ENCODE data around the gene WDFY4.
A peak's percentile ranks its signal among the peaks of the same experiment; 100 is the strongest.

WDFY4 gene

DNA sequence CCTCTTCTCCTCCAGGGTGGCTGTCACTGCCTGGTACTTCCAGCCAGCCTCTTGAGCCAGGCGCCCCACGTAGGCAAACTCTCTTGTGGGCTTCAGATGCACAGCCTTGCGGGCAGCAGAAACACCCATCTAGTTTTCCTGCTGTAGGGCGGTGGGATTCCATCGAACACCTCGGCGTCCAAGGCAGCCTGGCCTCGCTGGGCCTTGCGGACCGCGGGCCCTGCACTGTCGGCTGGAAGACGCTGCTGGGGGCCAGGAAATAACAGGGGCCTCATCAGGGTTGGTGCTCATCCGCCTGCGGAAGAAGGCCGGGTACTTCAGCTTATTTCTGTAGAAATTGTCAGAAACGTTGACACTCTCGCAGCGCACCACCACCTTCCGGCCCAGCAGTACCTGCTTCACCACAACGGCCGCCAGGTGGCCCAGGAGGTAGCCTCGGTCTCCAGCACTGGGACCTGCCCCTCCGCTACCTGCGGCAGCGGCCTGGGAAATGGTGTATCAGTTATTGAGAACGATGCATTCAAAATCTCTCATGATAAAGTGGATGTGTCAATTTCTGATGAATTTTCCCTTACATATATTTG is 61.1 kb downstream of the WDFY4 start:
- peak; percentile 20 for DNase-seq (ENCODE audit: low read depth, low spot score)

- no peak for DNase-seq (ENCODE audit: low read depth, low spot score)
Measured at GRCh38 chr10:48748573-48748972, 63.9 kb downstream of the WDFY4 start.

- DNase-seq (ENCODE audit: low read depth, low spot score), result no peak
Measured at GRCh38 chr10:48749254-48749787, 64.6 kb downstream of the WDFY4 start.

DNA sequence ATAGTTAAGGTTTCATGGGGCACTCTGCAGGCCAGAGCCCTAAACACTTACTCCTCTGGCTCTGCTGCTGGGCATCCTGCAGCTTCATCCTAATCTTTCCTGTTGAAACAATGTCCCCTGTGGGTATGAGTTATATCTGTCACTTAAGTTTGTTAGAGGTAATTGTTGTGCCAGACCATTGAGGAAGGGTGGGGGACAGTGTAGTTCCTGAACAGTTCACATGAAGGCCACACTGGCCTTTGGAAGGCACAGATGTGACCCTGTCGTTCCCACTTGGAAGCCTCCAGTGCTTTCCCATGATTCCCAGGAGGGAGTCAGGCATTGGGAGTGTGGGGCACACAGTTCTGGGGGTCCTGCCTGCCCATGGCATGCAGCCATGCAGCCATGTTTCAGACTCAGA is 65.3 kb downstream of the WDFY4 start:
- DNase-seq (ENCODE audit: low read depth, low spot score), result no peak

- DNase-seq (ENCODE audit: low read depth, low spot score), result no peak
Measured at GRCh38 chr10:48750991-48751390, 66.3 kb downstream of the WDFY4 start.

DNA sequence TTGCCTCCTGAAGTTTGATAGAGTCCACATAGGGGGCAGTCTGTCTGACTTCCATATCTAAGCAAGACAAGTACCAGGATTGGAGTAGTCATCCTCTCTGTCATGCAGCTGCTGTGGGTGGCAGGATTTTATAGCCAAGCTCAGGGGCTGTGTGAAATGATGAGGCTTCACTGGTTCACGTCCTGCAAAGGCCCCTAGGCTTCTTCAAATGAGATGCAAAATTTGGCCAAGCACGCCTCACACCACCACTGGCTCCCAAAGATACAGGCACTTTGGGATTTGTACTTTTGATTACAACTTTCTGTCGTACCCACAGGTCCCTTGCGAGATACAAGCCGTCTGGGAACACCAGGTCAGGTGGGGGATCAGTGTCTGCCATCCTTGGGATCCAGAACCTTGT is 67.1 kb downstream of the WDFY4 start:
- DNase-seq (ENCODE audit: low read depth, low spot score), result no peak

GRCh38 chr10:48758411-48758810 is 73.7 kb downstream of the WDFY4 start:
- no peak for DNase-seq (ENCODE audit: low read depth, low spot score)

GRCh38 chr10:48759113-48759901 is 74.6 kb downstream of the WDFY4 start:
- DNase-seq (ENCODE audit: low read depth, low spot score), result no peak

DNA sequence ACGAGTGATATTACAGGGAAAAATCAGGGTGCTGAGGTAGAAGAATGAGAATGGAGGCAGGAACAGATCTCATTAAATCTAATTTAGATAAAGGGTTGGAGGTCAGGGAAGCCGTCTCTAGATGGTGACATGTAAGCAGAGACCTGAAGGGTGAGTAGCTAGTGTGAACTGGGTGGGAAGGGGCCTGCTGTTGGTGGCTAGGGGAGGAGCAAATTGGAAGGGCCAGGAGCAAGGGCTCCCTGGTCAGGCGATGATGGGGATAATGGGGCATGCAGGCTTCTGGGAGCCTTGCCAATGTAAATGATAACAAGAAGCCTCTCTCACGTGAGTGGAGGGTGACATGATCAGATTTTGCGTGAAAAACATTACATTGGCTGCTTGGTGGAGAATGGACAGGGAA is 76.3 kb downstream of the WDFY4 start:
- no peak for DNase-seq (ENCODE audit: low read depth, low spot score)

GRCh38 chr10:48762064-48763042 is 77.7 kb downstream of the WDFY4 start:
- no peak for DNase-seq (ENCODE audit: low read depth, low spot score)

GRCh38 chr10:48763403-48763965 is 78.8 kb downstream of the WDFY4 start:
- no peak for DNase-seq (ENCODE audit: low read depth, low spot score)

- DNase-seq (ENCODE audit: low read depth, low spot score), result no peak
Measured at GRCh38 chr10:48764486-48764885, 79.8 kb downstream of the WDFY4 start.

DNA sequence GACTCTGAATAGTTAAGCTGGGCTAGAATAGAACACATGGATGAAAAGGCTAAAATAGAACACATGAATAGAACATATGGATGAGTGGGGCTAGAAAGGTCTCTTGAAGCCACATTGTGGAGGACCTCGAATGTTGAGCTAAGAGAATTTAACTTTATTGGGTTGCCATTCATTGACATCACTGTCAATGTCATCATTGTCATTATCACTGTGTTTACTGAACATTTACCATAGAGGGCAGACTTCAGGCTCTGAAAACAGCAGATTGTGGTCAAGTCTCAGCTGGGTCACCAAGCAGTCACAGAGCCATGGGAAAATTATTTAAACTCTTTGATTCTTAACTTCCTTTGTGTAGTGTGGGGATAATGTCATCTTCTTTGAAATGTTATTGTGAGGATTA is 80.4 kb downstream of the WDFY4 start:
- no peak for DNase-seq (ENCODE audit: low read depth, low spot score)

DNA sequence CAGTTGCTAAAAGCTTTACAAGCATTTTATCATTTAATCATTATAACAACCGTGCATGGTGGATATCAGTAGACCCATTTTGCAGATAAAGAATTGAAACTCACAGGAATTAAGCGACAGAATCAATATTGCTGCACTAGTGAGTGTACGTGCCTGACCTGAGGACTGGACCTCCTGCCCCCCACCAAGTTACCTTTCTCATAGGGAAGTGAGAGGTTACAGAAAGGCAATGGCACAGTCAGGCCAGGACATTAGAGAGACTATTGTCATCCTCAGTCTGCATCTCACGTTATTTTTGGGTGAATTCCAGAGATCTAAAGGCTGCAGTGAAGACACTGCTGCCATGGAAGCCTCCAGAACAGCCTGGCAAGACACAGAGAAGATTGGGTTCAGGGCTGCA is 80.9 kb downstream of the WDFY4 start:
- no peak for DNase-seq (ENCODE audit: low read depth, low spot score)

DNA sequence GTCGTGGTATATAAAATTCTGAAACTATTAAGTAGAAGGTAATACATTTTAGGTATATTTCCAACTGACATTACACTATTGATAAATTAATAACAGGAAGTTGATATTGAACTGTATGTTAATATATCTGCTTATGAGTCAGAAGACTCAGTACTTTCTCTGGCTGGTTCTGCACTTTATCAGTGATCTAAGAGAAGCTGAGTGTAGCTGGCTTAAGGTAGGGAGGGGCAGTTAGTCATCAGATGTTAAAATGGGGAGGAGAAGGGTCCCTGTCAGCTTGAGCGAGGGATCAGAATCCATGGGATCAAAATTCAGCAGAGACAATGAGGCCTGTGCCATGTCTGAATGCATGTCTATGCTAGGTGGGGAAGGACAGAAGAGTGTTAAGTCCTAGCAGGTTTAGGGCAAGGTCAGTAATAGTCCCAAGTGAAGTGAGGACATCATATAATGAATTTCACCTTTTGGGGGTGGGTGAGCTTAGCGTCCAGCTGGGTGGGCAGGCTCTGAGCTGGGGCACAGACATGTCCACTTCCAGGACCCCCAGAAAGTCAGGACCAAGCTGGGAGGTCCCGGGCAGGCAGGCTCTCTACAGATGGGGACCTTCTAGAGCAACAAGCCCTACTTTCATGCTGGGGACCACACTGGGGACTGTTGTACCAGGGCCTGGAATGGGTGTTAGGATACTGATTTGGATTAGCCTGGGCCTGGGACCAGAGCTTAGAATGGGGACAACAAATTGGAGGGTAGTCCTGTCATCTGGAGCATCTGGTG is 82.9 kb downstream of the WDFY4 start:
- DNase-seq (ENCODE audit: low read depth, low spot score), result no peak

- no peak for DNase-seq (ENCODE audit: low read depth, low spot score)
Measured at GRCh38 chr10:48768144-48768766, 83.6 kb downstream of the WDFY4 start.

GRCh38 chr10:48768926-48769325 is 84.3 kb downstream of the WDFY4 start:
- DNase-seq (ENCODE audit: low read depth, low spot score), result no peak

DNA sequence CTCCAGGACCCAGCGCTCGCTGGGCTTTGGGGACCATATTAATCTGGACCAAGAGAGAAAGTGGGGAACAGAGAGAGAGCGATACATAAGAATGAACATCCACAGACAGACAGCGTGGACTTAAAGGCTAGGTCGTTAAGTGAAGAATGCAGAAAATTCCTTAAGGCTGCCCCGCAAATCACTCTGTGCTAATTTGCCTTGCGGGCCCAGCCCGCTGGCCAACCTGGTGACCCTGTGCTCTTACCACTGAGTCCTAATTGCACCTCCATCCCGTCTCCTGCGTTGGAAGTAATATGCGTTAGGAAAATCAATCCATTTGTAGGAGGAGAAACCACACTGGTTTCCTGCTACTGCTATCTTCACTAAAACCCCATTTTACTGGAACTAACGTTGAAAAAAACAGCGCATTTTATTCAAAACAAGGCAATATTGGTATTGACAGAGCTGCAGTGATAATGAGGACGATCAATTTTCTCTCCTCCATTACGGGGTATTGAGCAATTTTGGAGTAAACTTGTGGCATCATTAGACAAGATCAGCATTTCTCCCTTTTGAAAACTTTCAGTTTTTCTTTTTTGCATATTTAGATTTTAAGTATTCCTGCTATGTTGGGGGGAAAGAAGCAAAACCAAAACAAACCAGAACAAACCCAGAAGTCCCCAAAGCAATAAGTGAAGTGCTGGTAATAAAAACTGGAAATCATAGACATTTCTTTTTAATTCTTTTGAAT is 85.2 kb downstream of the WDFY4 start:
- DNase-seq (ENCODE audit: low read depth, low spot score), result no peak

DNA sequence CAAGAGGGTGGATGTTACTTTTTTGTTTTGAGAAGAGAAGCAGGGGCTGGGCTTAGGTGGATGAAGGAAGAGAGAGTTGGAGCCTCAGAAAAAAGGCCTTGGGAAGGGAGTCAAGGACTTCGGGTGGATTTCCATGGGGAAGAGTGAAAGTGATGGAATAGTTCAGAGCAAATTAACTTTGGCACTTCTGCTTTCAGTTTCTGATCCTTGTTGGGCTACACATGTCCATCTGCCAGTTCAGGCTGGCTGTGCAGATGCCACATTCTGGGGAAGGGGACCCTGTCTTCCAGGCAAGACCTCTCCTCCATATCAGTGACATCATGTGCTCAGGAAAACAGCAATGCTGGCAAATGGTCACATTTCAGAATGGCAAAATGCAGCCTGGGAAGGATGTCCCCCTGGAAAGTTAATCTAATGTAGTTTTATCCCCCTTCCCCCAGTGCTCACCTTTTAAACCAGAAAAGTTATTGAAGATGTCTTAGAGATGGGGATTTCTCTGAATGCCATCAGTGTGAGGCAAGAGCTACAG is 86.0 kb downstream of the WDFY4 start:
- DNase-seq (ENCODE audit: low read depth, low spot score), result no peak

GRCh38 chr10:48771234-48771633 is 86.6 kb downstream of the WDFY4 start:
- no peak for DNase-seq (ENCODE audit: low read depth, low spot score)

Measured in iPS DF 19.7 (cell line).